ENCODE data around the gene TBC1D24.
A peak's percentile ranks its signal among the peaks of the same experiment; 100 is the strongest.
"Not testable (repeated sequence)": the region's sequence is repeated elsewhere in the genome, so short reads cannot be mapped to it uniquely, and the experiment has no call there.

The TBC1D24 gene

GRCh38 chr16:2520784-2521531, 46.0 kb downstream of the TBC1D24 start:
- in situ Hi-C loops (cut with HindIII; ENCODE audit: low pct_ligation_motif_present, low pct_unique_long_range_greater_than_20kb, low sequenced_read_pairs), result no loop called here

GRCh38 chr16:2523801-2524231, 48.9 kb downstream of the TBC1D24 start:
- no peak for DNase-seq
- in situ Hi-C loops (cut with HindIII; ENCODE audit: low pct_ligation_motif_present, low pct_unique_long_range_greater_than_20kb, low sequenced_read_pairs), result no loop called here

More at GRCh38 chr16:2520784-2521531, 46.0 kb downstream of the TBC1D24 start:
- peak; percentile 45 for DNase-seq

- in situ Hi-C loops (cut with HindIII; ENCODE audit: low pct_ligation_motif_present, low pct_unique_long_range_greater_than_20kb, low sequenced_read_pairs), result no loop called here
- no peak for DNase-seq
These were observed 49.5 kb downstream of the TBC1D24 start for GRCh38 chr16:2524339-2524938.

GRCh38 chr16:2526135-2526534, 51.2 kb downstream of the TBC1D24 start:
- in situ Hi-C loops (cut with HindIII; ENCODE audit: low pct_ligation_motif_present, low pct_unique_long_range_greater_than_20kb, low sequenced_read_pairs), result no loop called here
- DNase-seq, result no peak

GRCh38 chr16:2527071-2527783, 52.3 kb downstream of the TBC1D24 start:
- in situ Hi-C loops (cut with HindIII; ENCODE audit: low pct_ligation_motif_present, low pct_unique_long_range_greater_than_20kb, low sequenced_read_pairs), result no loop called here
- no peak for DNase-seq

GRCh38 chr16:2527784-2528100, 52.8 kb downstream of the TBC1D24 start:
- no peak for DNase-seq
- in situ Hi-C loops (cut with HindIII; ENCODE audit: low pct_ligation_motif_present, low pct_unique_long_range_greater_than_20kb, low sequenced_read_pairs), result no loop called here

GRCh38 chr16:2528161-2529060, 53.5 kb downstream of the TBC1D24 start:
- no peak for DNase-seq
- in situ Hi-C loops (cut with HindIII; ENCODE audit: low pct_ligation_motif_present, low pct_unique_long_range_greater_than_20kb, low sequenced_read_pairs), result no loop called here

GRCh38 chr16:2529061-2529931, 54.4 kb downstream of the TBC1D24 start:
- peak; percentile 52 for DNase-seq
- in situ Hi-C loops (cut with HindIII; ENCODE audit: low pct_ligation_motif_present, low pct_unique_long_range_greater_than_20kb, low sequenced_read_pairs), result no loop called here

- in situ Hi-C loops (cut with HindIII; ENCODE audit: low pct_ligation_motif_present, low pct_unique_long_range_greater_than_20kb, low sequenced_read_pairs), result no loop called here
- no peak for DNase-seq
These were observed 55.2 kb downstream of the TBC1D24 start for GRCh38 chr16:2529961-2530628.

- in situ Hi-C loops (cut with HindIII; ENCODE audit: low pct_ligation_motif_present, low pct_unique_long_range_greater_than_20kb, low sequenced_read_pairs), result no loop called here
- DNase-seq, result no peak
These were observed 55.8 kb downstream of the TBC1D24 start for GRCh38 chr16:2530629-2531318.

- in situ Hi-C loops (cut with HindIII; ENCODE audit: low pct_ligation_motif_present, low pct_unique_long_range_greater_than_20kb, low sequenced_read_pairs), result no loop called here
These were observed 56.4 kb downstream of the TBC1D24 start, which contains the start of gene CEMP1 for GRCh38 chr16:2531371-2531695. Gene CEMP1 (minus strand): TSS chr16:2531408. CDS start chr16:2531073, 335 bp downstream.

GRCh38 chr16:2531696-2532493, 57.0 kb downstream of the TBC1D24 start:
- DNase-seq, result peak; percentile 99
- in situ Hi-C loops (cut with HindIII; ENCODE audit: low pct_ligation_motif_present, low pct_unique_long_range_greater_than_20kb, low sequenced_read_pairs), result no loop called here

More at GRCh38 chr16:2531371-2531695, 56.4 kb downstream of the TBC1D24 start, which contains the start of gene CEMP1:
- no peak for DNase-seq

- in situ Hi-C loops (cut with HindIII; ENCODE audit: low pct_ligation_motif_present, low pct_unique_long_range_greater_than_20kb, low sequenced_read_pairs), result no loop called here
- peak; percentile 65 for DNase-seq
These were observed 57.7 kb downstream of the TBC1D24 start for GRCh38 chr16:2532494-2533141.

- DNase-seq; in situ Hi-C loops (cut with HindIII; ENCODE audit: low pct_ligation_motif_present, low pct_unique_long_range_greater_than_20kb, low sequenced_read_pairs): not testable (repeated sequence)
These were observed 58.3 kb downstream of the TBC1D24 start for GRCh38 chr16:2533142-2533755.

- no peak for DNase-seq
- in situ Hi-C loops (cut with HindIII; ENCODE audit: low pct_ligation_motif_present, low pct_unique_long_range_greater_than_20kb, low sequenced_read_pairs), result no loop called here
These were observed 59.0 kb downstream of the TBC1D24 start for GRCh38 chr16:2533912-2534311.
